Glutamatergic neuron (in vitro differentiated cells): ENCODE results near the gene RAP1GAP2. TPM values are rescaled to one million over a fixed set of nuclear protein-coding genes. Genes with fewer than 3 reads are reported as not detected.

Experiments used
- DNase-seq: peaks from one replicate; pipeline ENCODE4 v3.0.0; 2022
- H3K27ac Mint-ChIP-seq: one replicate; pipeline ENCODE4 v1.8.0; 2020; ENCODE audit warnings: mild to moderate bottlenecking, mixed read lengths, inconsistent platforms; ENCODE audit not compliant: unreplicated experiment
- H3K27me3 Mint-ChIP-seq: one replicate; pipeline ENCODE4 v1.8.0; 2020; ENCODE audit warnings: mild to moderate bottlenecking, moderate library complexity, mixed read lengths, inconsistent platforms; ENCODE audit not compliant: unreplicated experiment
- H3K36me3 Mint-ChIP-seq: one replicate; pipeline ENCODE4 v1.8.0; 2020; ENCODE audit warnings: mild to moderate bottlenecking, mixed read lengths, inconsistent platforms; ENCODE audit not compliant: unreplicated experiment
- H3K4me1 Mint-ChIP-seq: one replicate; pipeline ENCODE4 v1.8.0; 2020; ENCODE audit warnings: mild to moderate bottlenecking, low read depth, mixed read lengths, inconsistent platforms; ENCODE audit not compliant: unreplicated experiment
- H3K4me3 Mint-ChIP-seq: one replicate; pipeline ENCODE4 v1.8.0; 2020; ENCODE audit warnings: mild to moderate bottlenecking, mixed read lengths, inconsistent platforms; ENCODE audit not compliant: unreplicated experiment
- H3K9me3 Mint-ChIP-seq: one replicate; pipeline ENCODE4 v1.8.0; 2020; ENCODE audit warnings: mild to moderate bottlenecking, moderate library complexity, mixed read lengths, inconsistent platforms; ENCODE audit not compliant: unreplicated experiment
- CTCF ChIP-seq: fragments of 200-600 bp; sonication (generic); IDR thresholded peaks from one replicate; pipeline ENCODE4 v1.5.0; 2021; ENCODE audit not compliant: partially characterized antibody, unreplicated experiment
- total RNA-seq: library from RNA; stranded (reverse); fragmentation: NEBNext Ultra II Directional; extraction: Animal tissue kit (Norgen Biotek cat#: 25700); gene quantifications from one replicate; pipeline ENCODE4 v1.2.1, GENCODE V29; 2021; ENCODE audit not compliant: unreplicated experiment

RAP1GAP2 gene
- total RNA-seq, 1 donor from 2014 or later: 86.0 TPM

GRCh38 chr17:2830678-2831077 lies 34.4 kb downstream of the RAP1GAP2 start:
- Mint-ChIP-seq H3K36me3 (no peaks in the 10 kb centered on the region), H3K27me3 (peaks cover 4% of the 10 kb centered on the region), H3K4me1 (peaks cover 8% of the 10 kb centered on the region), H3K27ac (no peak overlapping the region), H3K9me3 (peaks cover 9% of the 10 kb centered on the region), H3K4me3 (no peak overlapping the region)
- TF ChIP-seq CTCF: no peak
- DNase-seq: no peak

GRCh38 chr17:2835780-2836179 lies 39.5 kb downstream of the RAP1GAP2 start:
- Mint-ChIP-seq H3K9me3 (peaks cover 3% of the 10 kb centered on the region), H3K36me3 (no peaks in the 10 kb centered on the region), H3K4me1 (no peaks in the 10 kb centered on the region), H3K4me3 (no peak overlapping the region), H3K27ac (no peak overlapping the region), H3K27me3 (peaks cover 4% of the 10 kb centered on the region)
- no peak for DNase-seq
- no peak for TF ChIP-seq CTCF

- Mint-ChIP-seq H3K9me3 (no peaks in the 10 kb centered on the region), H3K4me1 (no peaks in the 10 kb centered on the region), H3K4me3 (no peak overlapping the region), H3K36me3 (no peaks in the 10 kb centered on the region), H3K27ac (no peak overlapping the region), H3K27me3 (peaks cover 4% of the 10 kb centered on the region)
- TF ChIP-seq CTCF: no peak
- no peak for DNase-seq
Observed at GRCh38 chr17:2837147-2837561, 40.9 kb downstream of the RAP1GAP2 start.

- H3K27ac Mint-ChIP-seq: no peak overlapping the region
- peaks cover 3% of the 10 kb centered on the region for H3K9me3 Mint-ChIP-seq
- TF ChIP-seq CTCF: no peak
- H3K27me3 Mint-ChIP-seq: peaks cover 7% of the 10 kb centered on the region
- H3K36me3 Mint-ChIP-seq: no peaks in the 10 kb centered on the region
- peaks cover 5% of the 10 kb centered on the region for H3K4me1 Mint-ChIP-seq
- DNase-seq: no peak
- H3K4me3 Mint-ChIP-seq: no peak overlapping the region
Observed at GRCh38 chr17:2841606-2842005, 45.4 kb downstream of the RAP1GAP2 start.

GRCh38 chr17:2842464-2842863 lies 46.2 kb downstream of the RAP1GAP2 start:
- Mint-ChIP-seq H3K27ac (no peak overlapping the region), H3K4me1 (peaks cover 6% of the 10 kb centered on the region), H3K27me3 (peaks cover 7% of the 10 kb centered on the region), H3K4me3 (no peak overlapping the region), H3K36me3 (no peaks in the 10 kb centered on the region), H3K9me3 (peaks cover 3% of the 10 kb centered on the region)
- no peak for DNase-seq
- no peak for TF ChIP-seq CTCF
